Hepatocyte (in vitro differentiated cells): Measurements from ENCODE around the gene NEAT1.

Source experiments
- EZH2 ChIP-seq: fragments of 200-600 bp; sonication (generic); IDR thresholded peaks from 2 replicates; pipeline ENCODE4 v1.6.1; 2016; ENCODE audit warnings: antibody characterized with exemption, mild to moderate bottlenecking, borderline replicate concordance
- TF ChIP-seq, protein P1 (sequence below): fragments of 200-600 bp; sonication (generic); IDR thresholded peaks from 2 replicates; pipeline ENCODE4 v1.5.1; 2016; ENCODE audit warnings: antibody characterized with exemption, mild to moderate bottlenecking; ENCODE audit not compliant: poor library complexity

DNA sequence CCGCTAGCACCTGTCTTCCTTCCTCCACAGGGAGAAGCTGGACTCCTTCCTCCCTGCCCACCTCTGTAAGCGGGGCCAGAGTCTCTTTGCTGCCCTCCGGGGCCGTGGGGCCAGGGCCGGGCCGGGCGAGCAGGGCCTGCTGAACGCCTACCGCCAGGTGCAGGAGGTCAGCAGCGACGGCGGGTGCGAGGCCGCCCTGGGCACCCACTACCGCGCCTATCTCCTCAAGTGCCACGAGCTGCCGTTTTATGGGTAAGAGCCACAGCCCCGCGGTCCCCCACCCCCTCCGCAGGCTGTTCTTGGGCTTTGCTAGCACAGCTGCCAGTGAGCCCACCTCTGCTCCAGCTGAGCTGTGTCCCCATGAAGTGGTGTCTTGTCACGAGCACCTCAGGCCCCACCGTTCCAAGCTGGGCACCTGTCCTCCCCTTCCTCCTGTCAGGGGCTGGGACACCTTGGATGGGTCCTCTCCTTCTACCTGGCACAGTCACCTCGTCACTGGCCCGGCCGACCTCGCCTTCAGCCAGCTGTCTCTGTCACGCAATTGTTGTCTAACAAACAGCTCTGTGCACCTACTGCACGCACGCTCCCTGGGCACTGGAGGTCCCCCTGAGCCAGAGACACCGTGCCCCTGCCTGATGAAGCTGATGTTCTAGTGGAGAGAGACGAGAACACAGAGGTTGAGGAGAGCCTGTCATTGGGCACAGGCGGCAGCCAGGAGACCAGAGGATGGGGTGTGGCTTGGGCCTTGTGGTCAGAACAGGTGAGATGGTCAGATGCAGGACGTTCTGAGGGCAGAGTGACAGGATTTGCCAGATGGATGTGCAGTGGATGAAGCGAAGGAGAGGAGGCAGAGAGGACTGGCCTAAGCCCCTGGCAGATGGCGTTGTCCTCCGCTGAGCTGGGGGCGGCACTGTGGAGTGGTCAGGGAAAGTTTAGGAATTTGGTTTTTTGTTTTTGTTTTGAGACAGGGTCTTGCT is 25.5 kb upstream of the NEAT1 start:
- no peak for TF ChIP-seq EZH2
- TF ChIP-seq, protein P1, sequence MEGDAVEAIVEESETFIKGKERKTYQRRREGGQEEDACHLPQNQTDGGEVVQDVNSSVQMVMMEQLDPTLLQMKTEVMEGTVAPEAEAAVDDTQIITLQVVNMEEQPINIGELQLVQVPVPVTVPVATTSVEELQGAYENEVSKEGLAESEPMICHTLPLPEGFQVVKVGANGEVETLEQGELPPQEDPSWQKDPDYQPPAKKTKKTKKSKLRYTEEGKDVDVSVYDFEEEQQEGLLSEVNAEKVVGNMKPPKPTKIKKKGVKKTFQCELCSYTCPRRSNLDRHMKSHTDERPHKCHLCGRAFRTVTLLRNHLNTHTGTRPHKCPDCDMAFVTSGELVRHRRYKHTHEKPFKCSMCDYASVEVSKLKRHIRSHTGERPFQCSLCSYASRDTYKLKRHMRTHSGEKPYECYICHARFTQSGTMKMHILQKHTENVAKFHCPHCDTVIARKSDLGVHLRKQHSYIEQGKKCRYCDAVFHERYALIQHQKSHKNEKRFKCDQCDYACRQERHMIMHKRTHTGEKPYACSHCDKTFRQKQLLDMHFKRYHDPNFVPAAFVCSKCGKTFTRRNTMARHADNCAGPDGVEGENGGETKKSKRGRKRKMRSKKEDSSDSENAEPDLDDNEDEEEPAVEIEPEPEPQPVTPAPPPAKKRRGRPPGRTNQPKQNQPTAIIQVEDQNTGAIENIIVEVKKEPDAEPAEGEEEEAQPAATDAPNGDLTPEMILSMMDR, result no peak
